ENCODE data around the gene ZP1. TPM values are rescaled to one million over a fixed set of nuclear protein-coding genes. Genes with fewer than 3 reads are reported as not detected.

The ZP1 gene
- total RNA-seq, 1 experiment from 2014 or later, result not detected

- intact Hi-C loops (cut with micrococcal nuclease; ENCODE audit: unreplicated experiment), result loop anchor here (10.0 kb wide), 1 partner anchor 1349 kb away; no protein-coding TSS in a partner anchor
- no peaks in the 10 kb centered on the region for H3K9me3 ChIP-seq (ENCODE audit: low read depth, low read length, poor library complexity, severe bottlenecking)
- CTCF ChIA-PET, result interaction anchor here (0.6 kb wide), 1 partner anchor 383 kb away, joined by 10 read pairs; no protein-coding TSS in a partner anchor
- no peaks in the 10 kb centered on the region for H3K27me3 ChIP-seq (replicated peaks; ENCODE audit: insufficient read depth, low read depth, low read length, poor library complexity)
- TF ChIP-seq EZH2 (IDR thresholded peaks at IDR 0.05; ENCODE audit: borderline replicate concordance, low read depth, low read length, poor library complexity, severe bottlenecking) (no peak), CTCF (conservative IDR thresholded peaks at IDR 0.05; ENCODE audit: low read depth, low read length) (no peak)
- POLR2A ChIA-PET (ENCODE audit: low non-redundant PET), result interaction anchor here (0.6 kb wide), 1 partner anchor 269 kb away, joined by 3 read pairs; no protein-coding TSS in a partner anchor
- peaks cover 28% of the 10 kb centered on the region for H3K4me1 ChIP-seq (ENCODE audit: insufficient read depth, low read length, poor library complexity, severe bottlenecking)
- peak within 1 kb of the TSS; percentile 62 for H3K4me3 ChIP-seq (ENCODE audit: low read depth, low read length, poor library complexity, severe bottlenecking)
- H3K27ac ChIP-seq (ENCODE audit: low read depth, low read length, poor library complexity, severe bottlenecking), result peak within 1 kb of the TSS; percentile 89
- peak; percentile 99 for DNase-seq (ENCODE audit: low spot score)
- H3K36me3 ChIP-seq (ENCODE audit: insufficient read depth, low read length, poor library complexity, severe bottlenecking), result no peaks in the 10 kb centered on the region
- BruUV-seq (replicated peaks), result no TSS peak
These were observed 46.7 kb downstream of the ZP1 start, which contains the start of gene TMEM109 for GRCh38 chr11:60913793-60914632. TMEM109 (plus strand) TSS chr11:60914158; CDS start chr11:60919694, 5,536 bp downstream.

GRCh38 chr11:60914633-60915247 is 47.4 kb downstream of the ZP1 start:
- DNase-seq (ENCODE audit: low spot score), result peak; percentile 41
- POLR2A ChIA-PET (ENCODE audit: low non-redundant PET), result no interaction called here

More at GRCh38 chr11:60914633-60915247, 47.4 kb downstream of the ZP1 start:
- Histone ChIP-seq H3K9me3 (ENCODE audit: low read depth, low read length, poor library complexity, severe bottlenecking) (no peaks in the 10 kb centered on the region), H3K36me3 (ENCODE audit: insufficient read depth, low read length, poor library complexity, severe bottlenecking) (peaks cover 2% of the 10 kb centered on the region), H3K4me3 (ENCODE audit: low read depth, low read length, poor library complexity, severe bottlenecking) (peak overlapping the region; percentile 62), H3K27ac (ENCODE audit: low read depth, low read length, poor library complexity, severe bottlenecking) (peak overlapping the region; percentile 89), H3K4me1 (ENCODE audit: insufficient read depth, low read length, poor library complexity, severe bottlenecking) (peaks cover 28% of the 10 kb centered on the region), H3K27me3 (replicated peaks; ENCODE audit: insufficient read depth, low read depth, low read length, poor library complexity) (no peaks in the 10 kb centered on the region)
- no TSS peak for BruUV-seq (replicated peaks)
- intact Hi-C loops (cut with micrococcal nuclease; ENCODE audit: unreplicated experiment), result loop anchor here (10.0 kb wide), 1 partner anchor 1350 kb away; no protein-coding TSS in a partner anchor
- TF ChIP-seq EZH2 (IDR thresholded peaks at IDR 0.05; ENCODE audit: borderline replicate concordance, low read depth, low read length, poor library complexity, severe bottlenecking) (no peak), CTCF (conservative IDR thresholded peaks at IDR 0.05; ENCODE audit: low read depth, low read length) (no peak)
- CTCF ChIA-PET, result interaction anchor here (0.5 kb wide), 1 partner anchor 1038 kb away, joined by 3 read pairs; no protein-coding TSS in a partner anchor

Measured in A673 (cell line).